K562 (cell line): ENCODE data around the gene FOCAD. TPM values are rescaled to one million over a fixed set of nuclear protein-coding genes. Genes with fewer than 3 reads are reported as not detected.

Experiments used
- ATAC-seq: fragments of 200-7000 bp; cut with Tn5 transposase; 3 replicates; pipeline ENCODE4 v1.9.1; 2020; ENCODE audit warnings: moderate library complexity
- BruUV-seq: library from RNA; stranded (reverse); fragments of 400-500 nt; replicated peaks from 2 replicates; lab custom pipeline; 2021; lab: Mats Ljungman, UMichigan
- CTCF ChIA-PET: fragments of 300-600 bp; formaldehyde crosslinking; extraction: SDS; loops from one replicate; lab custom pipeline; 2021; ENCODE audit warnings: low intra/inter-chr PET ratio; lab: Yijun Ruan, JAX
- POLR2A ChIA-PET: fragments of 300-600, 350-650 bp; sonication (Branson Sonifier 250); formaldehyde crosslinking; extraction: SDS; loops from one replicate; lab custom pipeline; 2021; ENCODE audit warnings: antibody characterized with exemption, inconsistent platforms; lab: Yijun Ruan, JAX
- DNase-seq, 4 experiments: peaks; one replicate each; pipeline versions ENCODE4 v3.0.0 to v3.0.0-alpha.2; 2011 to 2018; ENCODE audit warnings: low spot score in 3 of 4, mixed read lengths in 3 of 4; ENCODE audit errors: extremely low read depth in 1 of 4
- FAIRE-seq: peaks from 2 replicates; lab custom pipeline; 2011; peaks lifted over from hg19 to GRCh38; lab: Jason Lieb, UNC
- H2AFZ ChIP-seq: 2 replicates; pipeline ENCODE4 v1.6.0; 2011; ENCODE audit warnings: low read depth, low read length, control low read depth, inconsistent platforms
- H3K27ac ChIP-seq: fragments of 200-600 bp; 3 replicates; pipeline ENCODE4 v1.8.0; 2011; ENCODE audit warnings: low read depth, mild to moderate bottlenecking, control low read depth, inconsistent platforms, low read length, moderate library complexity, mixed read lengths; ENCODE audit errors: extremely low read depth
- H3K27me3 ChIP-seq, 2 experiments: fragments of 300-600 bp in 1 of 2; 2 replicates in 1 of 2; 3 replicates in 1 of 2; pipeline versions ENCODE4 v1.6.0 to v1.8.0; 2011; ENCODE audit warnings: inconsistent platforms in 2 of 2, low read length in 2 of 2, mild to moderate bottlenecking in 1 of 2, mixed read lengths in 1 of 2, moderate library complexity in 1 of 2; ENCODE audit not compliant: control insufficient read depth in 2 of 2, insufficient read depth in 2 of 2
- H3K36me3 ChIP-seq: fragments of 300-600 bp; 3 replicates; pipeline ENCODE4 v1.8.0; 2011; ENCODE audit warnings: mild to moderate bottlenecking, low read length, inconsistent platforms; ENCODE audit not compliant: control insufficient read depth, insufficient read depth
- H3K4me1 ChIP-seq, 2 experiments: fragments of 200-600 bp in 1 of 2; replicated peaks in 1 of 2; 2 replicates in 1 of 2; 3 replicates in 1 of 2; pipeline versions ENCODE4 v1.5.1 to v1.8.0; 2011; ENCODE audit warnings: inconsistent platforms in 2 of 2, low read length in 2 of 2, mild to moderate bottlenecking in 1 of 2, mixed read lengths in 1 of 2, moderate library complexity in 1 of 2; ENCODE audit not compliant: control insufficient read depth in 2 of 2, insufficient read depth in 2 of 2
- H3K4me2 ChIP-seq: 2 replicates; pipeline ENCODE4 v1.6.1; 2011; ENCODE audit warnings: low read length, control low read depth, inconsistent platforms, mixed read lengths; ENCODE audit not compliant: insufficient read depth
- H3K4me3 ChIP-seq: fragments of 200-600 bp; sonication (generic), shearing (Covaris generic); 2 replicates; pipeline ENCODE4 v1.5.1; 2016; ENCODE audit warnings: control low read depth, inconsistent platforms
- H3K79me2 ChIP-seq: fragments of 200-600 bp; 3 replicates; pipeline ENCODE4 v1.8.0; 2011; ENCODE audit warnings: low read length, inconsistent platforms; ENCODE audit not compliant: control insufficient read depth, insufficient read depth
- H3K9ac ChIP-seq, 2 experiments: 2 replicates each; pipeline versions ENCODE4 v1.6.0 to v1.6.1; 2011; ENCODE audit warnings: low read depth in 2 of 2, low read length in 2 of 2, control low read depth in 1 of 2, inconsistent platforms in 1 of 2, mild to moderate bottlenecking in 1 of 2, mixed read lengths in 1 of 2; ENCODE audit not compliant: insufficient read depth in 1 of 2
- H3K9me1 ChIP-seq: one replicate; pipeline ENCODE4 v1.6.0; 2011; ENCODE audit warnings: inconsistent platforms, mild to moderate bottlenecking, low read length, moderate library complexity; ENCODE audit not compliant: control insufficient read depth, insufficient read depth
- H3K9me3 ChIP-seq: replicated peaks from 2 replicates; pipeline ENCODE4 v1.5.1; 2011; ENCODE audit warnings: low read depth, low read length, inconsistent platforms; ENCODE audit not compliant: control insufficient read depth, insufficient read depth
- H4K20me1 ChIP-seq: replicated peaks from 2 replicates; pipeline ENCODE4 v1.6.1; 2011; ENCODE audit warnings: low read length, inconsistent platforms, mixed read lengths; ENCODE audit not compliant: control insufficient read depth, insufficient read depth
- MCM3 ChIP-seq: fragments of 450-650 bp; IDR thresholded peaks from 2 replicates; pipeline ENCODE4 v1.6.1; 2016
- SAFB ChIP-seq: fragments of 200-400 bp; formaldehyde crosslinking; IDR thresholded peaks from 2 replicates; pipeline ENCODE4 v1.6.1; 2017; ENCODE audit warnings: low read depth, low read length, borderline replicate concordance
- SAFB2 ChIP-seq: fragments of 200-400 bp; formaldehyde crosslinking; IDR thresholded peaks from 2 replicates; pipeline ENCODE4 v1.6.1; 2018; ENCODE audit warnings: borderline replicate concordance, low read length, low read depth, moderate library complexity; ENCODE audit not compliant: severe bottlenecking
- SIN3B ChIP-seq: fragments of 450-650 bp; IDR thresholded peaks from 2 replicates; pipeline ENCODE4 v1.6.1; 2017; ENCODE audit warnings: low read depth, mild to moderate bottlenecking, moderate library complexity
- XRCC5 ChIP-seq: fragments of 200-400 bp; formaldehyde crosslinking; IDR thresholded peaks from 2 replicates; pipeline ENCODE4 v1.6.1; 2017; ENCODE audit warnings: low read depth, mild to moderate bottlenecking, low read length
- ZFP1 ChIP-seq: fragments of 450-650 bp; formaldehyde crosslinking; IDR thresholded peaks from 2 replicates; pipeline ENCODE4 v1.4.0; 2020; ENCODE audit warnings: mild to moderate bottlenecking, mixed read lengths
- ZFPM2 ChIP-seq: fragments of 250-450 bp; sonication (Bioruptor Pico); IDR thresholded peaks from 2 replicates; pipeline ENCODE4 v1.5.1; 2022; ENCODE audit warnings: mild to moderate bottlenecking
- ZKSCAN1 ChIP-seq: fragments of 150-350 bp; IDR thresholded peaks from 2 replicates; pipeline ENCODE4 v1.6.1; 2016; ENCODE audit warnings: low read depth, low read length
- ZNF212 ChIP-seq: fragments of 450-650 bp; formaldehyde crosslinking; IDR thresholded peaks from 2 replicates; pipeline ENCODE4 v1.4.0; 2020; ENCODE audit warnings: mild to moderate bottlenecking
- ZNF445 ChIP-seq: fragments of 250-450 bp; sonication (Bioruptor Pico); IDR thresholded peaks from 2 replicates; pipeline ENCODE4 v1.4.0; 2020; ENCODE audit warnings: low read depth, mild to moderate bottlenecking, moderate library complexity
- ZNF507 ChIP-seq: conservative IDR thresholded peaks from 2 replicates; pipeline ENCODE4 v1.6.1; 2017; ENCODE audit warnings: missing genetic modification characterization, missing compliant biosample characterization
- ZNF561 ChIP-seq: fragments of 450-650 bp; formaldehyde crosslinking; conservative IDR thresholded peaks from 2 replicates; pipeline ENCODE4 v1.4.0; 2020; ENCODE audit warnings: mild to moderate bottlenecking, moderate library complexity
- WGBS: fragments of 100-300 bp; shearing (Covaris generic); methylation state at CpG from one replicate; pipeline ENCODE4 v1.1.6; 2016; ENCODE audit warnings: low coverage, mixed read lengths; ENCODE audit not compliant: insufficient coverage; ENCODE audit errors: missing lambda C conversion rate; 5-methylcytosine and 5-hydroxymethylcytosine counted together
- in situ Hi-C: fragments of 300-500 bp; cut with MboI; formaldehyde crosslinking; loops from 4 replicates; pipeline ENCODE4 v1.15.0; 2018; ENCODE audit warnings: inconsistent platforms, mixed read lengths
- intact Hi-C: fragments of 100-400 bp; cut with micrococcal nuclease; formaldehyde crosslinking; loops from 2 replicates; pipeline ENCODE4 v1.14.2; 2022
- polyA plus RNA-seq, 8 experiments: library from polyadenylated mRNA; depleted of rRNA in 4 of 8; stranded (reverse) in 5 of 8; unstranded in 3 of 8; fragments of >200 nt; fragmentation: Nextera tagmentation in 2 of 8; fragmentation: Illumina TruSeq in 1 of 8; extraction: Ambion mirVana in 2 of 8; extraction: Trizol in 1 of 8; gene quantifications; 2 replicates each; pipeline versions ENCODE4 v1.2.1 to v1.2.3, GENCODE V29; 2011 to 2014; ENCODE audit warnings: inconsistent platforms in 1 of 8, missing spikeins in 1 of 8
- total RNA-seq, 7 experiments: library from RNA; depleted of rRNA in 6 of 7; stranded (reverse); fragments of >200 nt in 6 of 7; fragmentation: Illumina TruSeq in 2 of 7; extraction: Trizol in 2 of 7; gene quantifications; 2 replicates each; pipeline versions ENCODE4 v1.2.1 to v1.2.3, GENCODE V29; 2011 to 2021; ENCODE audit warnings: low replicate concordance in 1 of 7
- TF ChIP-seq, protein P1 (sequence below): fragments of 250-450 bp; sonication (Bioruptor Pico); IDR thresholded peaks from 2 replicates; pipeline ENCODE4 v1.8.0; 2022; ENCODE audit warnings: inconsistent platforms
- TF ChIP-seq, protein P2 (sequence below): fragments of 250-450 bp; sonication (Bioruptor Pico); IDR thresholded peaks from 2 replicates; pipeline ENCODE4 v1.8.0; 2021; ENCODE audit warnings: borderline replicate concordance, mild to moderate bottlenecking, moderate library complexity; ENCODE audit not compliant: poor library complexity, severe bottlenecking

Gene FOCAD
- total and polyA plus RNA-seq, 9 of the 15 experiments (the other 6 are each of a cell fraction or from before 2014, with no cell fraction given) = 0.13 to 2.4 (median 1.6) TPM

GRCh38 chr9:20714442-20715415 is 30.7 kb downstream of the FOCAD start:
- in situ Hi-C loops = no loop called here
- no peaks in the 10 kb centered on the region for H4K20me1 ChIP-seq
- intact Hi-C loops = no loop called here
- TF ChIP-seq ZNF507 (tag) = no peak
- TF ChIP-seq MCM3 = no peak
- TF ChIP-seq ZNF445 = no peak
- TF ChIP-seq ZNF561 (CRISPR knock-in tag) = no peak
- TF ChIP-seq XRCC5 = no peak
- TF ChIP-seq, all 486 proteins: peak for 0
- Histone ChIP-seq H3K9me3 (no peaks in the 10 kb centered on the region), H2AFZ (no peak overlapping the region), H3K9ac (no peak overlapping the region), H3K4me3 (no peak overlapping the region), H3K4me1 (no peaks in the 10 kb centered on the region), H3K27me3 (no peaks in the 10 kb centered on the region), H3K4me2 (no peak overlapping the region), H3K27ac (no peak overlapping the region), H3K36me3 (no peaks in the 10 kb centered on the region), H3K9me1 (no peaks in the 10 kb centered on the region), H3K79me2 (no peaks in the 10 kb centered on the region)
- no TSS peak for BruUV-seq
- DNase-seq = no peak
- POLR2A ChIA-PET = no interaction called here
- WGBS = 47% methylated on average over 2 of the region's 2 CpGs
- CTCF ChIA-PET = no interaction called here
- ATAC-seq = no peak
- no peak for FAIRE-seq

- DNase-seq = no peak
- Histone ChIP-seq H3K27me3 (no peaks in the 10 kb centered on the region), H4K20me1 (no peaks in the 10 kb centered on the region), H2AFZ (no peak overlapping the region), H3K9me3 (no peaks in the 10 kb centered on the region), H3K79me2 (no peaks in the 10 kb centered on the region), H3K27ac (no peak overlapping the region), H3K4me3 (no peak overlapping the region), H3K4me2 (no peak overlapping the region), H3K9ac (no peak overlapping the region), H3K36me3 (0 out of 3 replicates have a peak, but pooled peaks cover 3% of the 10 kb centered on the region), H3K4me1 (no peaks in the 10 kb centered on the region), H3K9me1 (no peaks in the 10 kb centered on the region)
- ATAC-seq = no peak
- no TSS peak for BruUV-seq
- CTCF ChIA-PET = no interaction called here
- no peak for FAIRE-seq
- POLR2A ChIA-PET = no interaction called here
- 83% methylated on average over 1 of the region's 1 CpG for WGBS
- intact Hi-C loops (no loop called here), in situ Hi-C loops (no loop called here)
- TF ChIP-seq, protein P1, sequence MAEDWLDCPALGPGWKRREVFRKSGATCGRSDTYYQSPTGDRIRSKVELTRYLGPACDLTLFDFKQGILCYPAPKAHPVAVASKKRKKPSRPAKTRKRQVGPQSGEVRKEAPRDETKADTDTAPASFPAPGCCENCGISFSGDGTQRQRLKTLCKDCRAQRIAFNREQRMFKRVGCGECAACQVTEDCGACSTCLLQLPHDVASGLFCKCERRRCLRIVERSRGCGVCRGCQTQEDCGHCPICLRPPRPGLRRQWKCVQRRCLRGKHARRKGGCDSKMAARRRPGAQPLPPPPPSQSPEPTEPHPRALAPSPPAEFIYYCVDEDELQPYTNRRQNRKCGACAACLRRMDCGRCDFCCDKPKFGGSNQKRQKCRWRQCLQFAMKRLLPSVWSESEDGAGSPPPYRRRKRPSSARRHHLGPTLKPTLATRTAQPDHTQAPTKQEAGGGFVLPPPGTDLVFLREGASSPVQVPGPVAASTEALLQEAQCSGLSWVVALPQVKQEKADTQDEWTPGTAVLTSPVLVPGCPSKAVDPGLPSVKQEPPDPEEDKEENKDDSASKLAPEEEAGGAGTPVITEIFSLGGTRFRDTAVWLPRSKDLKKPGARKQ (CRISPR knock-in tag) = no peak
- TF ChIP-seq ZFP1 (CRISPR knock-in tag) = no peak
- no peak for TF ChIP-seq ZKSCAN1
- TF ChIP-seq ZNF212 = no peak
- no peak for TF ChIP-seq SAFB
- no peak for TF ChIP-seq SAFB2
- TF ChIP-seq, protein P2, sequence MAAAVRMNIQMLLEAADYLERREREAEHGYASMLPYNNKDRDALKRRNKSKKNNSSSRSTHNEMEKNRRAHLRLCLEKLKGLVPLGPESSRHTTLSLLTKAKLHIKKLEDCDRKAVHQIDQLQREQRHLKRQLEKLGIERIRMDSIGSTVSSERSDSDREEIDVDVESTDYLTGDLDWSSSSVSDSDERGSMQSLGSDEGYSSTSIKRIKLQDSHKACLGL = no peak
- no peak for TF ChIP-seq ZFPM2 (CRISPR knock-in tag)
- no peak for TF ChIP-seq SIN3B
These were observed 38.2 kb downstream of the FOCAD start for GRCh38 chr9:20722221-20722620.
